ENCODE measurements around the gene SEMA3E.

- TF ChIP-seq CTCF (IDR thresholded peaks at IDR 0.05), result no peak
- no peak for TF ChIP-seq POLR2AphosphoS5 (IDR thresholded peaks at IDR 0.05)
Measured at GRCh38 chr7:83610649-83611304, 38.2 kb downstream of the SEMA3E start.
